ENCODE results near the gene AKAIN1. TPM values are rescaled to one million over a fixed set of nuclear protein-coding genes. Genes with fewer than 3 reads are reported as not detected.

The AKAIN1 gene
- polyA plus RNA-seq, 1 of the 3 experiments (the other 2 are of a cell fraction), result not detected

Other genes with a start within 250 kb of the AKAIN1 start
- gene ZBTB14, start 98.5 kb upstream of the AKAIN1 start, polyA plus RNA-seq (2012; rRNA removed), result 4.6 and 6.8 TPM in 2 replicates